ENCODE data around the gene NR3C2. TPM values are rescaled to one million over a fixed set of nuclear protein-coding genes. Genes with fewer than 3 reads are reported as not detected.

The NR3C2 gene
- total RNA-seq, 1 experiment from 2014 or later = 0.26 TPM

- H3K9me3 ChIP-seq (ENCODE audit: control insufficient read depth, insufficient read depth, low read depth, low read length) = no peaks in the 10 kb centered on the region
- TF ChIP-seq, protein P1, sequence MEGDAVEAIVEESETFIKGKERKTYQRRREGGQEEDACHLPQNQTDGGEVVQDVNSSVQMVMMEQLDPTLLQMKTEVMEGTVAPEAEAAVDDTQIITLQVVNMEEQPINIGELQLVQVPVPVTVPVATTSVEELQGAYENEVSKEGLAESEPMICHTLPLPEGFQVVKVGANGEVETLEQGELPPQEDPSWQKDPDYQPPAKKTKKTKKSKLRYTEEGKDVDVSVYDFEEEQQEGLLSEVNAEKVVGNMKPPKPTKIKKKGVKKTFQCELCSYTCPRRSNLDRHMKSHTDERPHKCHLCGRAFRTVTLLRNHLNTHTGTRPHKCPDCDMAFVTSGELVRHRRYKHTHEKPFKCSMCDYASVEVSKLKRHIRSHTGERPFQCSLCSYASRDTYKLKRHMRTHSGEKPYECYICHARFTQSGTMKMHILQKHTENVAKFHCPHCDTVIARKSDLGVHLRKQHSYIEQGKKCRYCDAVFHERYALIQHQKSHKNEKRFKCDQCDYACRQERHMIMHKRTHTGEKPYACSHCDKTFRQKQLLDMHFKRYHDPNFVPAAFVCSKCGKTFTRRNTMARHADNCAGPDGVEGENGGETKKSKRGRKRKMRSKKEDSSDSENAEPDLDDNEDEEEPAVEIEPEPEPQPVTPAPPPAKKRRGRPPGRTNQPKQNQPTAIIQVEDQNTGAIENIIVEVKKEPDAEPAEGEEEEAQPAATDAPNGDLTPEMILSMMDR (IDR thresholded peaks at IDR 0.05) = no peak
- TF ChIP-seq, protein P2, sequence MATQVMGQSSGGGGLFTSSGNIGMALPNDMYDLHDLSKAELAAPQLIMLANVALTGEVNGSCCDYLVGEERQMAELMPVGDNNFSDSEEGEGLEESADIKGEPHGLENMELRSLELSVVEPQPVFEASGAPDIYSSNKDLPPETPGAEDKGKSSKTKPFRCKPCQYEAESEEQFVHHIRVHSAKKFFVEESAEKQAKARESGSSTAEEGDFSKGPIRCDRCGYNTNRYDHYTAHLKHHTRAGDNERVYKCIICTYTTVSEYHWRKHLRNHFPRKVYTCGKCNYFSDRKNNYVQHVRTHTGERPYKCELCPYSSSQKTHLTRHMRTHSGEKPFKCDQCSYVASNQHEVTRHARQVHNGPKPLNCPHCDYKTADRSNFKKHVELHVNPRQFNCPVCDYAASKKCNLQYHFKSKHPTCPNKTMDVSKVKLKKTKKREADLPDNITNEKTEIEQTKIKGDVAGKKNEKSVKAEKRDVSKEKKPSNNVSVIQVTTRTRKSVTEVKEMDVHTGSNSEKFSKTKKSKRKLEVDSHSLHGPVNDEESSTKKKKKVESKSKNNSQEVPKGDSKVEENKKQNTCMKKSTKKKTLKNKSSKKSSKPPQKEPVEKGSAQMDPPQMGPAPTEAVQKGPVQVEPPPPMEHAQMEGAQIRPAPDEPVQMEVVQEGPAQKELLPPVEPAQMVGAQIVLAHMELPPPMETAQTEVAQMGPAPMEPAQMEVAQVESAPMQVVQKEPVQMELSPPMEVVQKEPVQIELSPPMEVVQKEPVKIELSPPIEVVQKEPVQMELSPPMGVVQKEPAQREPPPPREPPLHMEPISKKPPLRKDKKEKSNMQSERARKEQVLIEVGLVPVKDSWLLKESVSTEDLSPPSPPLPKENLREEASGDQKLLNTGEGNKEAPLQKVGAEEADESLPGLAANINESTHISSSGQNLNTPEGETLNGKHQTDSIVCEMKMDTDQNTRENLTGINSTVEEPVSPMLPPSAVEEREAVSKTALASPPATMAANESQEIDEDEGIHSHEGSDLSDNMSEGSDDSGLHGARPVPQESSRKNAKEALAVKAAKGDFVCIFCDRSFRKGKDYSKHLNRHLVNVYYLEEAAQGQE (IDR thresholded peaks at IDR 0.05; ENCODE audit: insufficient read depth in 1 of 2, low read depth in 2 of 2, low read length in 1 of 2) = no peak
- TF ChIP-seq SIN3A (IDR thresholded peaks at IDR 0.05; ENCODE audit: borderline replicate concordance, insufficient read depth, low read depth, low read length) (no peak), TCF7L2 (IDR thresholded peaks at IDR 0.05; ENCODE audit: low read depth, low read length) (no peak), POLR2AphosphoS5 (IDR thresholded peaks at IDR 0.05; ENCODE audit: low read depth, low read length) (no peak)
- in situ Hi-C loops (cut with HindIII; ENCODE audit: low pct_unique_long_range_greater_than_20kb, low sequenced_read_pairs) (no loop called here), intact Hi-C loops (cut with micrococcal nuclease; ENCODE audit: unreplicated experiment) (no loop called here)
- CTCF ChIA-PET = no interaction called here
- H3K27me3 ChIP-seq (ENCODE audit: control insufficient read depth, insufficient read depth, low read length) = no peaks in the 10 kb centered on the region
- BruUV-seq (replicated peaks) = no TSS peak
- no peaks in the 10 kb centered on the region for H3K4me1 ChIP-seq (ENCODE audit: control insufficient read depth, insufficient read depth, low read length)
- POLR2A ChIA-PET = no interaction called here
- H3K4me3 ChIP-seq (ENCODE audit: low read depth in 2 of 2, low read length in 2 of 2) = no peak overlapping the region
- no peak overlapping the region for H3K27ac ChIP-seq (ENCODE audit: low read length)
- DNase-seq (ENCODE audit: low read depth, low spot score) (no peak), ATAC-seq (no peak)
- no peaks in the 10 kb centered on the region for H3K36me3 ChIP-seq (ENCODE audit: control insufficient read depth, insufficient read depth, low read length)
Measured at GRCh38 chr4:148396986-148397673, 45.1 kb downstream of the NR3C2 start.

DNA sequence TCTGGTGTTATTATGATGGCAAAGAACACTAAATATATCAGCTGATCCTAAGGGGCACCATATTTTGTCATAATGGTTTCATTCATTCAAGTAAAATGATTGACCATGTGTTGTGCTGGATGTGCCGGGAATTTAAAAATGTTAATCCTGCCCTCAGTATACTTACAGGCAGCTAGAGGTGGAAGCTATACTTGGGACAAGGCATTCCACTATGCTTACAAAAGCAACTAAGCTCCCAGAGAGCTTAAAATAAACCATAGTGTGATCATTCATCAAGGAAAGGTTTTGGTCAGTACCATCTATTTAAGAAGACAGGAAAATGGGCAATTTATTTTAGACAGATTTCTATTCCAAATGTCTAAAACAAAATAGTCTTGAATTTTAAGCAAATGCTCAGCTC is 46.4 kb downstream of the NR3C2 start:
- H3K4me1 ChIP-seq (ENCODE audit: control insufficient read depth, insufficient read depth, low read length) = no peaks in the 10 kb centered on the region
- no peaks in the 10 kb centered on the region for H3K9me3 ChIP-seq (ENCODE audit: control insufficient read depth, insufficient read depth, low read depth, low read length)
- H3K36me3 ChIP-seq (ENCODE audit: control insufficient read depth, insufficient read depth, low read length) = no peaks in the 10 kb centered on the region
- no TSS peak for BruUV-seq (replicated peaks)
- no peak overlapping the region for H3K4me3 ChIP-seq (ENCODE audit: low read depth in 2 of 2, low read length in 2 of 2)
- in situ Hi-C loops (cut with HindIII; ENCODE audit: low pct_unique_long_range_greater_than_20kb, low sequenced_read_pairs) = no loop called here
- ATAC-seq (no peak), DNase-seq (ENCODE audit: low read depth, low spot score) (no peak)
- H3K27ac ChIP-seq (ENCODE audit: low read length) = no peak overlapping the region
- CTCF ChIA-PET = no interaction called here
- TF ChIP-seq, protein P2 (IDR thresholded peaks at IDR 0.05; ENCODE audit: insufficient read depth in 1 of 2, low read depth in 2 of 2, low read length in 1 of 2) = no peak
- TF ChIP-seq SIN3A (IDR thresholded peaks at IDR 0.05; ENCODE audit: borderline replicate concordance, insufficient read depth, low read depth, low read length) (no peak), TCF7L2 (IDR thresholded peaks at IDR 0.05; ENCODE audit: low read depth, low read length) (no peak), POLR2AphosphoS5 (IDR thresholded peaks at IDR 0.05; ENCODE audit: low read depth, low read length) (no peak)
- TF ChIP-seq, protein P1 (IDR thresholded peaks at IDR 0.05) = no peak
- intact Hi-C loops (cut with micrococcal nuclease; ENCODE audit: unreplicated experiment) = no loop called here
- no peaks in the 10 kb centered on the region for H3K27me3 ChIP-seq (ENCODE audit: control insufficient read depth, insufficient read depth, low read length)
- POLR2A ChIA-PET = no interaction called here

Measured in Panc1 (cell line).